Loucy (cell line): Measurements from ENCODE around the gene OCIAD1.

ENCODE experiments used
- H2AFZ ChIP-seq: fragments of 200-600 bp; sonication (generic); 2 replicates; pipeline ENCODE4 v1.6.0; 2016; ENCODE audit warnings: antibody characterized with exemption, mild to moderate bottlenecking, low read length, moderate library complexity
- H3F3A ChIP-seq: fragments of 200-600 bp; 2 replicates; pipeline ENCODE4 v1.6.0; 2016; ENCODE audit warnings: antibody characterized with exemption, low read depth, mild to moderate bottlenecking
- H3K27me3 ChIP-seq: fragments of 200-600 bp; sonication (generic); 2 replicates; pipeline ENCODE4 v1.6.1; 2014; ENCODE audit warnings: low read length, mild to moderate bottlenecking; ENCODE audit not compliant: insufficient read depth, poor library complexity, severe bottlenecking
- H3K36me3 ChIP-seq: fragments of 200-600 bp; sonication (generic); 2 replicates; pipeline ENCODE4 v1.6.1; 2016; ENCODE audit warnings: low read length; ENCODE audit not compliant: insufficient read depth
- H3K4me1 ChIP-seq: fragments of 200-600 bp; sonication (generic); 2 replicates; pipeline ENCODE4 v1.5.1; 2014; ENCODE audit warnings: low read length, mild to moderate bottlenecking; ENCODE audit not compliant: insufficient read depth, poor library complexity, severe bottlenecking
- H3K4me2 ChIP-seq: fragments of 200-600 bp; sonication (generic); 2 replicates; pipeline ENCODE4 v1.6.0; 2014; ENCODE audit warnings: antibody characterized with exemption, low read length, low read depth, mild to moderate bottlenecking; ENCODE audit not compliant: poor library complexity, severe bottlenecking
- H3K4me3 ChIP-seq: fragments of 200-600 bp; sonication (generic); 2 replicates; pipeline ENCODE4 v1.5.1; 2014; ENCODE audit warnings: low read length, mild to moderate bottlenecking, mixed read lengths; ENCODE audit not compliant: poor library complexity, severe bottlenecking
- H3K79me2 ChIP-seq: fragments of 200-600 bp; sonication (generic); 2 replicates; pipeline ENCODE4 v1.6.1; 2014; ENCODE audit warnings: low read length; ENCODE audit not compliant: insufficient read depth
- H3K9ac ChIP-seq: fragments of 200-600 bp; sonication (generic); 2 replicates; pipeline ENCODE4 v1.6.0; 2014; ENCODE audit warnings: mild to moderate bottlenecking, low read depth, low read length, moderate library complexity; ENCODE audit not compliant: poor library complexity, severe bottlenecking
- H3K9me2 ChIP-seq: fragments of 200-600 bp; sonication (generic); replicated peaks from 2 replicates; pipeline ENCODE4 v1.6.1; 2016; ENCODE audit warnings: low read depth, low read length, mixed read lengths
- H3K9me3 ChIP-seq: fragments of 200-600 bp; sonication (generic); 2 replicates; pipeline ENCODE4 v1.6.1; 2014; ENCODE audit warnings: mild to moderate bottlenecking, antibody characterized with exemption, low read length, low read depth; ENCODE audit not compliant: insufficient read depth
- H4K20me1 ChIP-seq: fragments of 200-600 bp; sonication (generic); 2 replicates; pipeline ENCODE4 v1.6.0; 2014; ENCODE audit warnings: antibody characterized with exemption, low read length, mild to moderate bottlenecking; ENCODE audit not compliant: insufficient read depth, poor library complexity, severe bottlenecking
- CTCF ChIP-seq: fragments of 200-600 bp; sonication (generic); conservative IDR thresholded peaks from 2 replicates; pipeline ENCODE4 v1.5.1; 2014; ENCODE audit warnings: mild to moderate bottlenecking, antibody characterized with exemption, low read length
- EZH2phosphoT487 ChIP-seq: fragments of 200-600 bp; IDR thresholded peaks from 2 replicates; pipeline ENCODE4 v1.6.1; 2018; ENCODE audit warnings: antibody characterized with exemption, mild to moderate bottlenecking, moderate library complexity, borderline replicate concordance

Gene OCIAD1

DNA sequence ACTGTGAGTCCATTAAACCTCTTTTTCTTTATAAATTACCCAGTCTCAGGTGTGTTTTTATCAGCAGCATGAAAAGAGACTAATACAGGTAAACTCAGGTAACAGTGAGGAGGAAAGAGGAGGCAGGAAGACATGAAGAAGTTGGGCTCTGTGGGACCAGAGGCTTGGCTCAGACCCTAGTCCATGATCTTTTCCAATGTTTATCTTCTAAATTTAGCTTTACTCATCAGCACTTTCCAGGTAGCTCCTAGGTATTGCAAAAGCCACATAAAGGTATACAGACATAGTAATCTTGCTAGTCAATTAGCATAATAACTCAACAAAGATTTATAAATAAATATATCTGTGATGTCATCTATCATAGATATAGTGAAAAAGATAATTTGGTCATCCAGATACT is 39.6 kb upstream of the OCIAD1 start:
- H3K79me2 ChIP-seq = no peaks in the 10 kb centered on the region
- no peak overlapping the region for H3K9ac ChIP-seq
- H3K36me3 ChIP-seq = no peaks in the 10 kb centered on the region
- no peaks in the 10 kb centered on the region for H3F3A ChIP-seq
- H4K20me1 ChIP-seq = no peaks in the 10 kb centered on the region
- no peak overlapping the region for H3K4me2 ChIP-seq
- no peaks in the 10 kb centered on the region for H3K4me1 ChIP-seq
- H3K9me2 ChIP-seq = no peaks in the 10 kb centered on the region
- H3K27me3 ChIP-seq = no peaks in the 10 kb centered on the region
- H3K4me3 ChIP-seq = no peak overlapping the region
- no peak for TF ChIP-seq CTCF
- TF ChIP-seq EZH2phosphoT487 = no peak
- H3K9me3 ChIP-seq = no peaks in the 10 kb centered on the region
- no peak overlapping the region for H2AFZ ChIP-seq

- no peak overlapping the region for H3K4me2 ChIP-seq
- H4K20me1 ChIP-seq = no peaks in the 10 kb centered on the region
- no peaks in the 10 kb centered on the region for H3K4me1 ChIP-seq
- H3K4me3 ChIP-seq = no peak overlapping the region
- TF ChIP-seq EZH2phosphoT487 = no peak
- no peak for TF ChIP-seq CTCF
- no peaks in the 10 kb centered on the region for H3F3A ChIP-seq
- no peaks in the 10 kb centered on the region for H3K27me3 ChIP-seq
- H2AFZ ChIP-seq = no peak overlapping the region
- H3K79me2 ChIP-seq = no peaks in the 10 kb centered on the region
- H3K9me2 ChIP-seq = no peaks in the 10 kb centered on the region
- H3K9ac ChIP-seq = no peak overlapping the region
- H3K9me3 ChIP-seq = no peaks in the 10 kb centered on the region
- H3K36me3 ChIP-seq = no peaks in the 10 kb centered on the region
Measured at GRCh38 chr4:48792348-48793006, 38.4 kb upstream of the OCIAD1 start.

DNA sequence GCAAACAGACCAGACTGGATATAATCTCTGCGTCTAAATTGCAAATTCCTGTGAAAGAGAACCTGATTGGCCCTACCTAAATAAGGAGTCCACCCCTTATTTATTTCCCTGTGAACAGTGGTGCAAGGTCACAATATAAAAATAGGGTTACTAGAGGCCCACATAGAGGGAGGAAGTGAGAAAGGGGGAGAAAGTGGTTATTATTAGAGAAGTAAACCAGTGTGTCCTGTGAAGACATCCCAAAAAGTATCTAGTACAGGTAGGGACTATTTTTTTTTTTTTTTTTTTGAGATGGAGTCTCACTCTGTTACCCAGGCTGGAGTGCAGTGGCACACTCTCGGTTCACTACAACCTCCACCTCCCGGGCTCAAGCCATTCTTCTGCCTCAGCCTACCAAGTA is 35.8 kb upstream of the OCIAD1 start:
- H3K9me2 ChIP-seq = no peaks in the 10 kb centered on the region
- H3K9ac ChIP-seq = no peak overlapping the region
- no peaks in the 10 kb centered on the region for H4K20me1 ChIP-seq
- no peaks in the 10 kb centered on the region for H3K79me2 ChIP-seq
- no peaks in the 10 kb centered on the region for H3K9me3 ChIP-seq
- no peaks in the 10 kb centered on the region for H3K27me3 ChIP-seq
- TF ChIP-seq EZH2phosphoT487 (no peak), CTCF (no peak)
- H3K4me2 ChIP-seq = no peak overlapping the region
- H2AFZ ChIP-seq = no peak overlapping the region
- no peaks in the 10 kb centered on the region for H3F3A ChIP-seq
- no peak overlapping the region for H3K4me3 ChIP-seq
- no peaks in the 10 kb centered on the region for H3K4me1 ChIP-seq
- H3K36me3 ChIP-seq = no peaks in the 10 kb centered on the region
